LoVo (cell line): ENCODE measurements around the gene USP25.

Experiments
- DNase-seq: peaks from one replicate; pipeline ENCODE4 v3.0.0-alpha.2; 2016; ENCODE audit warnings: low spot score

The USP25 gene

GRCh38 chr21:15729674-15730483, at the start of gene USP25:
Gene USP25 (plus strand): TSS chr21:15729982. CDS start chr21:15730394, 412 bp downstream.
- DNase-seq = peak; percentile 90

DNA sequence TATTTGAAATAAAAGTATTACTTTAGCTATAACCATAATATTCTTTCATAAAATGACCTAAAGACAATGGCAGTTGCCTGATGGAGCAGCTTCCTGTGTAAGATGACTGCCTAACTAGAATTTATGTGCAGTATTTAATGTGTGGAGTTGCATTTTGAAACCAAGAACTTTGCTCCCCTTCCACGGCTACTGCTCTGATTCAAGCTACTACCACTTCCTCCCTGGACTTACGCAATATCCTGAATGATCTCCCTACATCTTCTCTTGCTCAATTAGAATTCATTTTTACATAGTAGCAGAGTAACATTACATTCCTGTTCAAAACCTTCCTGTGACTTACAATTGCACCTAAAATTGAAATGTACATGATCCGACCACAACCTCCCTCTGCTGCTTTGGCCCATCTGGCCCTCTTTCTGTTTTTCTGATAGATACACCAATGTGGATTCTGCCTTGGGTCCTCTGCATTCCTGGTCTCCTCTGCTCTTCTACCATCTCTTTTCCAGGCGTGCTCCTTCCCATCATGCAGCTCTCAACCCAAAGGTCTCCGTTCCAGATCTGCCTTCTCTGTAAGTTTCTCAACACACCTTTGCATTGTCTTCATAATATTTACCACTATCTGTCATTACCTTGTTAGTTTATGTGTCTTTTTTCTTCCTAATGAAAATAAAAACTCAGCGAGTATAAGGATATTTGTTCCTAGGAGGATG, 47.4 kb upstream of the USP25 start:
- DNase-seq = no peak

GRCh38 chr21:15682977-15683376, 46.8 kb upstream of the USP25 start:
- no peak for DNase-seq

DNA sequence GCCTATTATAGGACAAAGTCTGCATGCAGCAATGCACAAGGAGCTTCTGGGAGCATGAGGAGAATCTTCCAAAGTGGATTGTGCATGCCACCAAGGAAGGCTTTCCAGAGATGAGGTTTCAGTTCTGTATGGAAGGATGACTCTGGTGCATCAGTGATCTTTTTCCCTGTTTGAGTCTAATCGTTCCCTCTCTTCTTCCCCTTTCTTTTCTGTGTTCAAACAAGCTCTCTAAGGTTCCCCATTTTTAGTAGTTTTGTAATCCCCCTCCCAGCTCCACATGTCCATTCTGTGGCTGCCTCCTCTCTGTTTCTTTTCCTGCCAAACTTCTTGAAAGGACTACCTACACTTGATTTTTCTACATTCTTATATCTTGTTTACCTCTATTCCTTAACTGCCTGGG, 43.3 kb upstream of the USP25 start:
- no peak for DNase-seq

- DNase-seq = no peak
These were observed 42.6 kb upstream of the USP25 start for GRCh38 chr21:15687208-15687607.

GRCh38 chr21:15688016-15688415, 41.8 kb upstream of the USP25 start:
- no peak for DNase-seq

GRCh38 chr21:15688809-15689208, 41.0 kb upstream of the USP25 start:
- no peak for DNase-seq

DNA sequence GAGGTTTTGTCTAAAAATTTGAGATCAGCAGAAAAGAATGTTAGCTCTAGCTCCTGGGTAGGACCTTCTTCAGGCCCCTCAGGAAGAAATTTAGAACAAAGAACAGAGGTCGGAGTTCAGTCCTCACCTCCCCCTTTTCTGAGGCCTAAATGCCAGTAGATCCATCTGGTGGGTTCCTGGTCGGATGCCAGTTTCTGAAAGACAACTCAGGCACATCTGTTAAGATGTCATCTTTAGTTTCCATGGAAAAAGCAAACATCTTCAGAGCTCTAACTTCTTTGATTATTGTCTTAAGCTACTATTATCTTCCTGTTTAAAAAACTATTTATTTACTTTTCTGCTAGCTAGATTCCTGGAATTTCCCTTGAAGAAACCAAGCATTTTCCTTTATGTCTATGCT, 37.1 kb upstream of the USP25 start:
- DNase-seq = no peak

DNA sequence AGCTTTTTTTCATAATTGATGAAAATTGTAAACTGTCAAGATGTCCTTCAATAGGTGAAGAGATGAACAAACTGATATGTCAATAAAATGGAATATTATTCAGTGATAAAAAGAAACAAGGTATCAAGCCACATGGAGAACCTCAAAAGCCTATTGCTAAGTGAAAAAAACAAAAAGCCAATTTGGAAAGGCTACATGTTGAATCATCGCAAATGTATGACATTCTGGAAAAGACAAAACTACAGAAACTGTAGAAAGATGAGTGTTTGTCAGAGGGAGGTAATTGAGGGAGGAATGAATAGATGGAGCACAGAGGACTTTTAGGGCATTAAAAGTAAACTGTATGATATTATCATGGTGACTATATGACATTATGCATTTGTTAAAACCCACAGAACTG, 34.5 kb upstream of the USP25 start:
- no peak for DNase-seq

DNA sequence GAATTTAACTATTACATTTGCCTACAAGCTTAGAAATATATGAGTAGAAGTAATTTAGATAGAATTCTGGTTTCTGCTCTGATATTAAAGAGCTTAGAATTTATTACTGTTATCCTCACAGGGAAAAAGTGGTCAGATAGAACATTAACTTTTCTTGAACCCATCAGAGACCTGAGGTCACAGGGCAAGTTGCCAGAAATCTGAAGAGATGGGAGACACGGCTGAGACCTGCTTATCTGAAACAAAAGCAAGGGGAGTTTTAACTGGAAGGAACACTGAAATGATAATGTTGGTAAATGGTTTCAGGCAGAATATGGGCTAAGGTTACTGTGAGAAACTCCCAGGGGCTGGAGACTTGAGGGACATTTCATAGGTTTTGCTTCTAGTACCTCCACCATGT, 28.0 kb upstream of the USP25 start:
- no peak for DNase-seq

DNA sequence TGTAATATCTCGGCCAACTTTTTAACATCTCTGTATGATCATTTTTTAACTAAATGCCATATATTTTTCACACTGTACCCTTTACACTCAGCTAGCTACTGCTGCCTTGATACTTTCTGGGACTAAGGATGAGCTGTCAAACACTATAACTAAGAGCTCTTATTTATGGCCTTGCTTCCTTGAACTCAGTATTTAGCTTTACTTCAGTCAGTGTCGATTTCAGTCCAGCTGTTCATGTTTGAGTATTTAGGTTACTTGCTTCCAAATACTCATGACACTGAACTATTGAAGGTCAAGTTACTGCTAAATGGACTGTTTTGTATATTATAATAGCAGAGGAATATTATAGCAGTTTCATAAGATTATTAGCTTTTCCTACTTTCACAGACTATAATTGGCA, 25.9 kb upstream of the USP25 start:
- DNase-seq = no peak

DNA sequence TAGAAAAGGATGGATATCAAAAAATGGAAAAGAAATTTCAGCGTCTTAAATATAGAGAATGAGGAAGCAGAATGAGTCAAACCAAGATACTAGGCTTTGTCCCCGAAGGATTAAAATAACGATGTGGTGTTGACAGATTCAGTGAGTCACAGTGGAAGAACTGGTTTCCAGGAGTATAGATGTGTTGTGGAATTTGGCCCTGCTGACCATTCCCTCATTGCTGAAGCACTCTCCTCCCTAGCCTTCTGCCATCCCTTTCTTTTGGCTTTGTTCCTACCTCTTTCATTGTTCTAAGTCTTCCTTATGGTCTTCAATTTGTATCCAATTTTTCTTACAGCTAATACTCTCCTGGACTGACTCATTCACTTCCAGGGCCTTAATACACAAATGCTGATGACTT, 23.1 kb upstream of the USP25 start:
- DNase-seq = peak; percentile 85

DNA sequence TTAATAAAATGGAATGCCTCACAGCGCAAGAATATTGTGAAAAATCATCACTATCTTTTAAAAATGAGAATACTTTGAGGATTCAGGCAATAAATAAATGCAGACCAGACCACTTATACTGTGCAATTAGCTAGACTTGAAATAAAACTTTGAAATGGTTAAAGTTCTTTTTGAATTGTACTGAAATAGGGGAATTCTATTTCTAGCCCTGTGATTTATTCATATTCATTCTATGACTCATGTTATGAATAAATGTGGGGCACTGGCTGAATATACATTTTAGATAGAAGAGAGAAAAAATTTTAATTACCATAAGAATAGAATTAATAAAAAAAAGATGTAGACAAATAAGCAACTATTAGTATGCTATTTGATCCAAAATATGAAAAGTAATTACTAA, 16.4 kb upstream of the USP25 start:
- DNase-seq = no peak

DNA sequence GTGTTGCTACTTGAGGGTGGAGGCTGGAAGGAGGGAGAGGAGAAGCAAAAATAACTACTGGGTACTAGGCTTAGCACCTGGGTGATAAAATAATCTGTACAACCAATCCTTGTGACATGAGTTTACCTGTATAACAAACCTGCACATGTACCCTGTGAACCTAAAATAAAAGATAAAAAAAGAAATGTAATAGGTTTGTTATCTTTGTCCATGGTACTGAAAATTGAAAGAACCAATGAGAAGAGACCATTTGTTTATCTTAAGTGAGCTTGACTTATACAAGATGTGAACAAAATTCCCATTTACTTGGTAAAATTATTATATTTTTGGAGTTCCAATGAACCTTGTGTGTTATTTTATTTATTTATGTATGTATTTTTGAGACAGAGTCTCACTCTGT, 11.1 kb upstream of the USP25 start:
- DNase-seq = no peak

GRCh38 chr21:15719976-15720375, 9.8 kb upstream of the USP25 start:
- DNase-seq = no peak

DNA sequence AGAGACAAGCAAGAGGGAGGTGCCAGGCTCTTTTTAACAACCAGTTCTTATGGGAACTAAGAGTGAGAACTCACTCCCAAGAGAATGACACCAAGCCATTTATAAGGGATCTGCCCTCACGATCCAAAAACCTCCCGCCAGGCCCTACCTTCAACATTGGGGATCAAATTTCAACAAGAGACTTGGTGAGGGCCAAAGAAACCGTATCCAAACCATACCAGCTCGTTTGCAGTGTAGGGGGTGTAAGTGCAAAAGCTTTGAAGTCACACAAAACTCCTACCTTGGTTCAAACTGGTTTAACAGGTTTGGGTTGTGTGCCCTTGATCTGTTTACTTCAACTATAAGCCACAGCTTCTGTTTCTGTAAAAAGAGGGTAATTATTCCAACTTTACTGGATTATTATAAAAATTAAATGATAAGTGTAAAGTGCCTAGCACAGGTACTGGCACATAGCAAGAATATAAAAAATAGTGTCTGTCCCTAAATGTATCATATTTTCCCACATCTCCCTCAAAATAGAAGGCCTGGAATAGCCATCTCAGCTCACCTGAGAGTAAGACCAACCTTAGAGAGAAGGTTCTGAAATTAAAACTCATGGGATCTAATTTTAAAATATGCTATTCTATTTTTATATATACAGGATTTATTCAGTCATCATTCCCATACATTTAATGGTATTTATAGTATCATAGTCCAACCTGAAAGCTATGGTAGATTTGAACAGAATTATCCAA, 7.0 kb upstream of the USP25 start:
- DNase-seq = peak; percentile 22

- no peak for DNase-seq
These were observed 3.8 kb upstream of the USP25 start for GRCh38 chr21:15725949-15726348.

DNA sequence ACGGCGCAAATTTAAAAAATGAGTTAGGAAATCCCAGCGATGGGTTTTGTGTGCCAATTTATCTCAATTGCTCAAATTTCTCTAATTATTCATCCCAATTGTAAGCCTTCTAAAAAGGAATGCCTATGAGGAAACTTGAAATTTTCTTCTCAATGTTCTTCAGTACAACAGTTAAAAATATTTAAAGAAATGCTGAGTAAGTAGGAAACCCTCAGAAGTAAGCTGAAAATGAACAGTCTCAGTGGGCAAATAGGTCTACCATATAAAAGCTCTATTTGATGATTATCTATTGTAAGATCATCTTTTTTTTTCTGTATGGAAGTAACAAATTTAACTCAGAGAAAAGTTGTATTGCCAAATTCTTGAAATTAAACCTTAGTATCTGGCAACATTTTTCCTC, 1.7 kb upstream of the USP25 start:
- DNase-seq = no peak

- DNase-seq = no peak
These were observed 472 bp upstream of the USP25 start for GRCh38 chr21:15729346-15729673.

DNA sequence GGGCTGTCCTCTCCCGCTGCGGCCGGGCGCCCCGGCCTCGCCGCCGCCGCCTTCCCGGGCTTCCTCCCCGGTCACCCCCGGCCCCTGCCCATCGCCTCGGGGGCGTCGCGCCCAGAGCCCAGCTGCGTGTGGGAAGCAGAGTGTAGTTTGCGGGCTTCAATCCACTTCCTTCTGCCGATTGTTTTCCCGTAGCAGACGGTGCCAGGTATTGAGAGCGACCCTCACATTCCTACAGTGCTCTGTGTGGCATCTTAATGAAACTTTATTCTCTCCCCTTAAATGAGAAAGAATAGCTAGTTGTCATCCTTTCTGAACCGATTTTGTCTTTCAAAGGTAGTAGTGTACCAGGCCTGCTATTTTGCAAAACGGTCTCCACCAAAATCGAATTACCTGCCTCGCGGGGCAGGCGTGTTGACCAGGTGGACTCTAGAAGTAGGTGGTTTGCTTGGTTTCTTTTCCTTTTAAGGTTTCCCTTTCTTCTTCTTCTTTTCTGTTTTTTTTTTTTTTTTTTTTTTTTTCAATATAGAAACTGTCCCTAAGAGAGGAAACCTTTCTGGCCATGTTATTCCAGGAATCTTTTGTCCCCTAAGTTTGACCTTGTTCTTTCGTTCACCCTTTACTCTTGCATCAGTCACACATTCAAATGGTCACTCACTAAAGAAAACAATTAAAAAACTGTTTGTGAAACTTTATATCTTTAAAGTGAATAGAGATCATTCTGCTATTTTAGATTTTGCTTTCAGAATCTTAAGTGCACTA, 881 bp downstream of the USP25 start:
- no peak for DNase-seq

DNA sequence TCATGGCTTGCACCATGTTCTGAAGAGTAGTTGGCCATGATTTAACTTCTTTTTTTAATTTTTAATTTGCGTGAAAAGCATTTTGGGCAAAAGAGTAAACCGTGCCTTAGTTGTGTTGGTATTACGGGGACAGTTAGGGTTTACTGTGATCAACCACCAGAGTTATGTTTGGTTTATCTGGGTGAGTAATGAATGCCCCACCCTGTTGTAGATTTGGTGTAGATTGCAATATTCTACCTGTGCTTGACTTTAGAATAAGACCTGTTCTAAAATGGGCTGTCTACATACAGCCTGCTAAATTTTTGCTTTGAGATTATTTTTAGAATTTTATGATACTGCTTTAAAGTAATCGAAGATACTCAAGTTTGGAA, 1.4 kb downstream of the USP25 start:
- DNase-seq = peak; percentile 65

DNA sequence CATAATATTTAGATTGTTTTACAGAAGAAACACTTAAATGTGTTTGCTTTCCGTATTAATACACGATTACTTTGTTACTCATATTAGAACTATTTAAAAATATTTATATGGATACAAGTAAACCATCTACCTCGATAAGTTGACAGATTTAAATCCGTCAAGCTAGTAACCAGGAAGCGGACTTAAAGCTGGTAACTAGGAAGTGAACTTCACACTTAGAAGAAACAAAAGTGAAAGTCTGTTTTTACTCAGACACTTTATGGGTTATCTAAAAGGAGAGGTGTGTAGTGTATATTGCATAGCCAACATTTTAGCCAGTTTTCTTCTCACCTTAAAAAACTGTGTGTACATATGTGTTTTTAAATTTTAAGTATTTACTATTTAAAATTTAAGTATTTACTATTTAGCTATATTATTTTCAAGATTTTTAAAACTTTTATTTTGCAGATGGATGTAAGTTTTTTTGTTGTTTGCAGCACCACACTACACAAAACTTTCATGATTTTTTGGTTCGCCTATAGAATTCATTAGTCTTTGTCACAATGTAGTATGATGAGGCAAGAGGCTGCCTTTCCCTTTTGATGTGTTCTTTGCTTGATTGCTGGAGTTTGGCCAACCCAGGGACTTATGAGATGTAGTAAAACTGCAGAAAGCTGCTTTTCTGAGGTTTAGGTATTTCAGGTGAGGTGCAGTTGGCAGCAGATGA, 2.7 kb downstream of the USP25 start:
- peak; percentile 69 for DNase-seq
